SU-DHL-6 (cell line): ENCODE measurements around the gene C1orf52.

ENCODE experiments used
- H2AFZ ChIP-seq: fragments of 200-600 bp; sonication (generic); 2 replicates; pipeline ENCODE4 v1.6.1; 2014; ENCODE audit warnings: low read depth, mild to moderate bottlenecking, moderate library complexity, mixed read lengths, antibody characterized with exemption, low read length; ENCODE audit not compliant: severe bottlenecking
- H3F3A ChIP-seq: fragments of 200-600 bp; shearing (Covaris generic); 2 replicates; pipeline ENCODE4 v1.6.0; 2016; ENCODE audit warnings: antibody characterized with exemption, mild to moderate bottlenecking; ENCODE audit not compliant: insufficient read depth
- H3K27ac ChIP-seq: fragments of 200-600 bp; sonication (generic); 2 replicates; pipeline ENCODE4 v1.5.1; 2016; ENCODE audit warnings: low read depth, mild to moderate bottlenecking, low read length, moderate library complexity, mixed read lengths
- H3K27me3 ChIP-seq: fragments of 200-600 bp; sonication (generic), shearing (Covaris generic); 2 replicates; pipeline ENCODE4 v1.6.0; 2014; ENCODE audit warnings: mild to moderate bottlenecking, low read length
- H3K36me3 ChIP-seq: fragments of 200-600 bp; sonication (generic); 2 replicates; pipeline ENCODE4 v1.6.1; 2014; ENCODE audit warnings: mild to moderate bottlenecking, low read length, mixed read lengths
- H3K4me2 ChIP-seq: fragments of 300-600, 200-600 bp; shearing (Covaris generic), sonication (generic); 2 replicates; pipeline ENCODE4 v1.6.0; 2014; ENCODE audit warnings: low read length, low read depth, mild to moderate bottlenecking; ENCODE audit not compliant: poor library complexity, severe bottlenecking
- H3K4me3 ChIP-seq: fragments of 200-600 bp; sonication (generic); 2 replicates; pipeline ENCODE4 v1.5.1; 2014; ENCODE audit warnings: antibody characterized with exemption, low read length, mild to moderate bottlenecking, mixed read lengths; ENCODE audit not compliant: insufficient read depth, poor library complexity, severe bottlenecking
- H3K79me2 ChIP-seq: fragments of 200-600 bp; sonication (generic); 2 replicates; pipeline ENCODE4 v1.6.1; 2014; ENCODE audit warnings: mild to moderate bottlenecking, low read length, moderate library complexity; ENCODE audit not compliant: insufficient read depth
- H3K9ac ChIP-seq: fragments of 200-600 bp; sonication (generic); 2 replicates; pipeline ENCODE4 v1.7.0; 2014; ENCODE audit warnings: mild to moderate bottlenecking, low read length
- H3K9me2 ChIP-seq: fragments of 200-600 bp; sonication (generic); replicated peaks from 2 replicates; pipeline ENCODE4 v1.6.1; 2014; ENCODE audit warnings: low read length; ENCODE audit not compliant: insufficient read depth
- H3K9me3 ChIP-seq: fragments of 200-600 bp; sonication (generic); 2 replicates; pipeline ENCODE4 v1.6.1; 2014; ENCODE audit warnings: low read length, mixed read lengths; ENCODE audit not compliant: insufficient read depth
- H4K20me1 ChIP-seq: fragments of 200-600 bp; sonication (generic); 2 replicates; pipeline ENCODE4 v1.6.1; 2014; ENCODE audit warnings: low read depth, mild to moderate bottlenecking, antibody characterized with exemption, low read length, moderate library complexity, mixed read lengths
- CTCF ChIP-seq: fragments of 200-600 bp; sonication (generic); IDR thresholded peaks from one replicate; pipeline ENCODE4 v1.5.1; 2017; ENCODE audit warnings: antibody characterized with exemption, mild to moderate bottlenecking, low read length, moderate library complexity; ENCODE audit not compliant: insufficient read depth, poor library complexity, severe bottlenecking
- EZH2phosphoT487 ChIP-seq: fragments of 200-600 bp; sonication (generic), shearing (Covaris generic); conservative IDR thresholded peaks from 2 replicates; pipeline ENCODE4 v1.6.1; 2018; ENCODE audit warnings: mild to moderate bottlenecking, antibody characterized with exemption, low read length, moderate library complexity, mixed read lengths

The C1orf52 gene

GRCh38 chr1:85297855-85298629 lies 38.6 kb upstream of the C1orf52 start:
- H3K27ac ChIP-seq, result no peak overlapping the region
- TF ChIP-seq EZH2phosphoT487 (no peak), CTCF (no peak)
- no peaks in the 10 kb centered on the region for H3K9me2 ChIP-seq
- H3K36me3 ChIP-seq, result no peaks in the 10 kb centered on the region
- H3K4me2 ChIP-seq, result no peak overlapping the region
- H3F3A ChIP-seq, result no peaks in the 10 kb centered on the region
- no peak overlapping the region for H2AFZ ChIP-seq
- no peaks in the 10 kb centered on the region for H3K27me3 ChIP-seq
- H3K9me3 ChIP-seq, result no peaks in the 10 kb centered on the region
- no peaks in the 10 kb centered on the region for H3K79me2 ChIP-seq
- no peak overlapping the region for H3K9ac ChIP-seq
- H4K20me1 ChIP-seq, result no peaks in the 10 kb centered on the region
- no peak overlapping the region for H3K4me3 ChIP-seq

- Histone ChIP-seq H3K9me3 (no peaks in the 10 kb centered on the region), H3F3A (no peaks in the 10 kb centered on the region), H3K27ac (no peak overlapping the region), H3K9me2 (no peaks in the 10 kb centered on the region), H4K20me1 (no peaks in the 10 kb centered on the region), H3K27me3 (no peaks in the 10 kb centered on the region), H2AFZ (no peak overlapping the region), H3K36me3 (no peaks in the 10 kb centered on the region), H3K4me2 (no peak overlapping the region), H3K9ac (no peak overlapping the region), H3K4me3 (no peak overlapping the region), H3K79me2 (no peaks in the 10 kb centered on the region)
- TF ChIP-seq CTCF (no peak), EZH2phosphoT487 (no peak)
Measured at GRCh38 chr1:85297538-85297854, 38.0 kb upstream of the C1orf52 start.

GRCh38 chr1:85296980-85297379 lies 37.5 kb upstream of the C1orf52 start:
- Histone ChIP-seq H3K9me2 (no peaks in the 10 kb centered on the region), H3K4me2 (no peak overlapping the region), H3K9me3 (no peaks in the 10 kb centered on the region), H3K27ac (no peak overlapping the region), H3K27me3 (no peaks in the 10 kb centered on the region), H3F3A (no peaks in the 10 kb centered on the region), H4K20me1 (no peaks in the 10 kb centered on the region), H3K4me3 (no peak overlapping the region), H2AFZ (no peak overlapping the region), H3K36me3 (no peaks in the 10 kb centered on the region), H3K9ac (no peak overlapping the region), H3K79me2 (no peaks in the 10 kb centered on the region)
- TF ChIP-seq EZH2phosphoT487 (no peak), CTCF (no peak)
